ENCODE results near the gene NUDT8.
"Not testable (repeated sequence)": the region's sequence is repeated elsewhere in the genome, so short reads cannot be mapped to it uniquely, and the experiment has no call there.

NUDT8 gene

DNA sequence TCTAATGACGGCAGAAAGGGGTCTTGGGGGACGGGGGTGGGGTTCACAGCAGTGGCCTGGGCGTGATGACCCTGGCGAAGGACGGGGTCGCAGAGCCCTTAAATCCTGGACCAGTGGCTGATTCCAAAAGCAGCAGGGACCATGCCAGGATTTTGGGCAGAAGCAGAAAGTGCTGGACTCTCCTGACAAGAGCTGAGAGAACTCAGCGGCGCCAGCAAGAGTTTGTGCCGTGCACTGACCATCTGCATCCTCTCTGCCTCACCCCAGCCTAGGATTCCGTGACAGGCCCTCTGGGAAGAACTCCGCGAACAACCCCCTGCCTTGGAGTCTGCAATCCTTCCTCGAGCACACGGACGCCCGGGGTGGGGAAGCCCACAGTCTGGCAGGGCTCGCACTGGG lies 23.6 kb downstream of the NUDT8 start:
- DNase-seq (ENCODE audit: extremely low spot score): no peak
- CTCF ChIA-PET: interaction anchor here (0.6 kb wide), 1 partner anchor 8 kb away, joined by 3 read pairs; no protein-coding TSS in a partner anchor
- POLR2A ChIA-PET: interaction anchor here (0.7 kb wide), 1 partner anchor 23 kb away, joined by 3 read pairs; no protein-coding TSS in a partner anchor
- no peak for TF ChIP-seq NFRKB (IDR thresholded peaks at IDR 0.05)

- TF ChIP-seq ELF4 (IDR thresholded peaks at IDR 0.05) (no peak), LEF1 (IDR thresholded peaks at IDR 0.05; ENCODE audit: borderline replicate concordance) (no peak), BHLHE40 (IDR thresholded peaks at IDR 0.05; ENCODE audit: borderline replicate concordance) (no peak)
- no peak for DNase-seq (ENCODE audit: extremely low spot score)
- POLR2A ChIA-PET: interaction anchor here (0.7 kb wide), 1 partner anchor 24 kb away, joined by 3 read pairs; no protein-coding TSS in a partner anchor
- CTCF ChIA-PET: interaction anchor here (0.6 to 1.0 kb wide), 3 partner anchors 9 to 43 kb away, joined by 3 read pairs; no protein-coding TSS in a partner anchor
These were observed 24.3 kb downstream of the NUDT8 start for GRCh38 chr11:67605231-67606011.

DNA sequence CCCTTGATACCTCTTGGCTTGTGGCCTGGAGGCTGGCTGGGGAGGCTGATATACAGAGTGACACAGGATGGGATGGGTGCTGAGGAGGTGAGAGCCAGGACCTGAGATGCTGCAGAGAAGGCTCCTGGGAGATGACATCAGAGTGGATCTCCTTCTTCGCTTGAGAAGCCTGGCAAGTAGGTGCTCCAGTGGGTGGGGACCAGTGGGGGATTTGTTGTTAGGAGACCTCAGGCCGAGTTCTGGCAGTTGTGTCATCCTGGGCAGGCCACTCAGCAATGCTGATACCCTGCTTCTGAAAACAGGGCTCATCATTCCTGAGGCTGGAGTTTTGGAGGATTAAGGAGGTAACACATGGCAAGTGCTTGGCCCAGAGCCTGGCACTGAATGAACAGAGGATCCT lies 24.9 kb downstream of the NUDT8 start:
- DNase-seq (ENCODE audit: extremely low spot score): no peak
- ChIA-PET POLR2A (no interaction called here), CTCF (interaction anchor here (0.6 to 1.0 kb wide), 2 partner anchors 9 to 42 kb away, joined by 3 read pairs; no protein-coding TSS in a partner anchor)
- TF ChIP-seq FOXK2 (IDR thresholded peaks at IDR 0.05) (no peak), TARDBP (IDR thresholded peaks at IDR 0.05) (no peak), FOXA1 (IDR thresholded peaks at IDR 0.05) (no peak), ELF4 (IDR thresholded peaks at IDR 0.05) (no peak), PKNOX1 (IDR thresholded peaks at IDR 0.05) (no peak), SUZ12 (IDR thresholded peaks at IDR 0.05) (no peak), LEF1 (IDR thresholded peaks at IDR 0.05; ENCODE audit: borderline replicate concordance) (no peak), CTBP1 (IDR thresholded peaks at IDR 0.05; ENCODE audit: borderline replicate concordance) (no peak), SP1 (IDR thresholded peaks at IDR 0.05) (no peak), BHLHE40 (IDR thresholded peaks at IDR 0.05; ENCODE audit: borderline replicate concordance) (no peak)

GRCh38 chr11:67604119-67604518 lies 25.6 kb downstream of the NUDT8 start:
- CTCF ChIA-PET: interaction anchor here (1.0 kb wide), 1 partner anchor 10 kb away, joined by 3 read pairs; no protein-coding TSS in a partner anchor
- POLR2A ChIA-PET; DNase-seq (ENCODE audit: extremely low spot score): not testable (repeated sequence)

GRCh38 chr11:67601098-67601497 lies 28.6 kb downstream of the NUDT8 start:
- ChIA-PET CTCF (no interaction called here), POLR2A (interaction anchor here (1.0 kb wide), 1 partner anchor 17 kb away, joined by 3 read pairs; the partner anchor contains the start of gene GSTP1)
- TF ChIP-seq TARDBP (IDR thresholded peaks at IDR 0.05): no peak
- no peak for TF ChIP-seq ZNF384 (IDR thresholded peaks at IDR 0.05)
- TF ChIP-seq LEF1 (IDR thresholded peaks at IDR 0.05; ENCODE audit: borderline replicate concordance): no peak
- TF ChIP-seq NFRKB (IDR thresholded peaks at IDR 0.05): no peak
- no peak for TF ChIP-seq L3MBTL2 (conservative IDR thresholded peaks at IDR 0.05)
- TF ChIP-seq FOXM1 (IDR thresholded peaks at IDR 0.05; ENCODE audit: borderline replicate concordance): no peak
- no peak for TF ChIP-seq SUZ12 (IDR thresholded peaks at IDR 0.05)
- no peak for TF ChIP-seq HDGF (IDR thresholded peaks at IDR 0.05; ENCODE audit: borderline replicate concordance)
- TF ChIP-seq CTBP1 (IDR thresholded peaks at IDR 0.05; ENCODE audit: borderline replicate concordance): no peak
- no peak for TF ChIP-seq ARNT (IDR thresholded peaks at IDR 0.05)
- TF ChIP-seq FOXK2 (IDR thresholded peaks at IDR 0.05): no peak
- TF ChIP-seq FOXA1 (IDR thresholded peaks at IDR 0.05): no peak
- TF ChIP-seq ELF4 (IDR thresholded peaks at IDR 0.05): no peak
- DNase-seq (ENCODE audit: extremely low spot score): no peak

- TF ChIP-seq FOXA1 (IDR thresholded peaks at IDR 0.05) (no peak), CTBP1 (IDR thresholded peaks at IDR 0.05; ENCODE audit: borderline replicate concordance) (no peak), SUZ12 (IDR thresholded peaks at IDR 0.05) (no peak), SP1 (IDR thresholded peaks at IDR 0.05) (no peak), ARNT (IDR thresholded peaks at IDR 0.05) (no peak), ELF4 (IDR thresholded peaks at IDR 0.05) (no peak), HDGF (IDR thresholded peaks at IDR 0.05; ENCODE audit: borderline replicate concordance) (no peak), NFRKB (IDR thresholded peaks at IDR 0.05) (no peak), BHLHE40 (IDR thresholded peaks at IDR 0.05; ENCODE audit: borderline replicate concordance) (no peak), ZNF384 (IDR thresholded peaks at IDR 0.05) (no peak), L3MBTL2 (conservative IDR thresholded peaks at IDR 0.05) (no peak), PKNOX1 (IDR thresholded peaks at IDR 0.05) (no peak), FOXK2 (IDR thresholded peaks at IDR 0.05) (no peak), LEF1 (IDR thresholded peaks at IDR 0.05; ENCODE audit: borderline replicate concordance) (no peak)
- POLR2A ChIA-PET: no interaction called here
- CTCF ChIA-PET: no interaction called here
- DNase-seq (ENCODE audit: extremely low spot score): no peak
These were observed 29.3 kb downstream of the NUDT8 start for GRCh38 chr11:67600324-67601029.

GRCh38 chr11:67599149-67599548 lies 30.6 kb downstream of the NUDT8 start:
- TF ChIP-seq L3MBTL2 (conservative IDR thresholded peaks at IDR 0.05): no peak
- TF ChIP-seq HDGF (IDR thresholded peaks at IDR 0.05; ENCODE audit: borderline replicate concordance): no peak
- TF ChIP-seq CTBP1 (IDR thresholded peaks at IDR 0.05; ENCODE audit: borderline replicate concordance): no peak
- ChIA-PET POLR2A (no interaction called here), CTCF (no interaction called here)
- no peak for DNase-seq (ENCODE audit: extremely low spot score)

GRCh38 chr11:67597963-67598362 lies 31.8 kb downstream of the NUDT8 start:
- CTCF ChIA-PET, POLR2A ChIA-PET: not testable (repeated sequence)

DNA sequence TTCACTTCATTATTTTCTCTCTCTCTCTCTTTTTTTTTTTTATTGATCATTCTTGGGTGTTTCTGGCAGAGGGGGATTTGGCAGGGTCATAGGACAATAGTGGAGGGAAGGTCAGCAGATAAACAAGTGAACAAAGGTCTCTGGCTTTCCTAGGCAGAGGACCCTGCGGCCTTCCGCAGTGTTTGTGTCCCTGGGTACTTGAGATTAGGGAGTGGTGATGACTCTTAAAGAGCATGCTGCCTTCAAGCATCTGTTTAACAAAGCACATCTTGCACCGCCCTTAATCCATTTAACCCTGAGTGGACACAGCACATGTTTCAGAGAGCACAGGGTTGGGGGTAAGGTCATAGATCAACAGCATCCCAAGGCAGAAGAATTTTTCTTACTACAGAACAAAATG lies 32.3 kb downstream of the NUDT8 start:
- CTCF ChIA-PET; POLR2A ChIA-PET; DNase-seq (ENCODE audit: extremely low spot score): not testable (repeated sequence)

More at GRCh38 chr11:67597963-67598362, 31.8 kb downstream of the NUDT8 start:
- not testable (repeated sequence) for DNase-seq (ENCODE audit: extremely low spot score)
